H1 (cell line): ENCODE measurements around the gene KIF3B. TPM values are rescaled to one million over a fixed set of nuclear protein-coding genes. Genes with fewer than 3 reads are reported as not detected.

Source experiments
- ATF3 ChIP-seq: IDR thresholded peaks from 2 replicates; pipeline ENCODE4 v1.6.1; 2011; ENCODE audit warnings: low read depth, mild to moderate bottlenecking, low read length; ENCODE audit not compliant: insufficient read depth
- BACH1 ChIP-seq: IDR thresholded peaks from 2 replicates; pipeline ENCODE4 v1.6.1; 2012; ENCODE audit warnings: low read length, improper control_type of control experiment
- BCL11A ChIP-seq, 2 experiments: IDR thresholded peaks; one replicate each; pipeline ENCODE4 v1.6.1; 2011; ENCODE audit warnings: low read depth in 2 of 2, low read length in 2 of 2, mild to moderate bottlenecking in 2 of 2
- CEBPB ChIP-seq: IDR thresholded peaks from 2 replicates; pipeline ENCODE4 v1.6.1; 2012; ENCODE audit warnings: low read depth, low read length
- CTBP2 ChIP-seq: IDR thresholded peaks from 2 replicates; pipeline ENCODE4 v1.7.0; 2011; ENCODE audit warnings: borderline replicate concordance, mild to moderate bottlenecking, moderate library complexity, mixed read lengths, low read length; ENCODE audit not compliant: insufficient read depth, insufficient read length
- CTCF ChIP-seq, 3 experiments: IDR thresholded peaks; 1 replicate in 2 of 3; 2 replicates in 1 of 3; pipeline versions ENCODE4 v1.5.1 to v1.6.1; 2011; ENCODE audit warnings: low read length in 3 of 3, mild to moderate bottlenecking in 3 of 3, inconsistent platforms in 2 of 3, low read depth in 1 of 3, moderate library complexity in 1 of 3; ENCODE audit not compliant: insufficient read depth in 1 of 3; ENCODE audit errors: control extremely low read depth in 1 of 3
- FOSL1 ChIP-seq: IDR thresholded peaks from 2 replicates; pipeline ENCODE4 v1.6.1; 2011; ENCODE audit warnings: mild to moderate bottlenecking, low read depth, low read length, moderate library complexity; ENCODE audit not compliant: insufficient read depth
- HDAC2 ChIP-seq, 2 experiments: fragments of 300-600 bp in 1 of 2; sonication (generic) in 1 of 2; IDR thresholded peaks; 2 replicates each; pipeline ENCODE4 v1.6.1; 2011 to 2012; ENCODE audit warnings: low read depth in 2 of 2, low read length in 2 of 2, mild to moderate bottlenecking in 2 of 2, moderate library complexity in 2 of 2, borderline replicate concordance in 1 of 2, inconsistent platforms in 1 of 2
- NANOG ChIP-seq: IDR thresholded peaks from 2 replicates; pipeline ENCODE4 v1.6.1; 2011; ENCODE audit warnings: low read length, low read depth, mild to moderate bottlenecking, inconsistent platforms; ENCODE audit not compliant: insufficient read depth, poor library complexity, severe bottlenecking
- POLR2A ChIP-seq, 2 experiments: IDR thresholded peaks; 1 replicate in 1 of 2; 2 replicates in 1 of 2; pipeline ENCODE4 v1.6.1; 2011; ENCODE audit warnings: low read depth in 2 of 2, low read length in 2 of 2, mild to moderate bottlenecking in 2 of 2; ENCODE audit errors: control extremely low read depth in 1 of 2
- POLR2AphosphoS5 ChIP-seq: IDR thresholded peaks from 2 replicates; pipeline ENCODE4 v1.6.1; 2011; ENCODE audit warnings: low read depth, low read length
- RFX5 ChIP-seq: IDR thresholded peaks from 2 replicates; pipeline ENCODE4 v1.6.1; 2011; ENCODE audit warnings: low read depth, low read length, improper control_type of control experiment, borderline replicate concordance
- RNF2 ChIP-seq: fragments of 200-900, 300-1000 bp; sonication (generic); IDR thresholded peaks from 2 replicates; pipeline ENCODE4 v1.7.1; 2016; ENCODE audit warnings: borderline replicate concordance, low read depth, mild to moderate bottlenecking, antibody characterized with exemption, low read length; ENCODE audit not compliant: poor library complexity, severe bottlenecking; ENCODE audit errors: missing control alignments
- SAP30 ChIP-seq: fragments of 300-600 bp; sonication (generic); IDR thresholded peaks from 2 replicates; pipeline ENCODE4 v1.7.1; 2012; ENCODE audit warnings: low read length, moderate library complexity, mild to moderate bottlenecking, inconsistent platforms; ENCODE audit not compliant: insufficient read depth, insufficient replicate concordance
- SP4 ChIP-seq: IDR thresholded peaks from 2 replicates; pipeline ENCODE4 v1.6.1; 2012; ENCODE audit warnings: low read length, inconsistent platforms
- TCF12 ChIP-seq: IDR thresholded peaks from 2 replicates; pipeline ENCODE4 v1.6.1; 2011; ENCODE audit warnings: low read depth, mild to moderate bottlenecking, low read length
- USF2 ChIP-seq: IDR thresholded peaks from 2 replicates; pipeline ENCODE4 v1.6.1; 2011; ENCODE audit warnings: low read length, improper control_type of control experiment
- polyA plus RNA-seq, 7 experiments: library from polyadenylated mRNA; depleted of rRNA in 3 of 7; stranded (reverse) in 5 of 7; unstranded in 2 of 7; fragments of >200 nt in 5 of 7; fragments of 200-250 nt in 2 of 7; gene quantifications; 1 replicate in 5 of 7; 2 replicates in 1 of 7; 4 replicates in 1 of 7; pipeline versions ENCODE4 v1.2.1 to v1.2.3, GENCODE V29; 2011 to 2013; ENCODE audit warnings: missing spikeins in 2 of 7, mixed read lengths in 2 of 7
- total RNA-seq: library from RNA; stranded (reverse); fragmentation: NEBNext Ultra II Directional; extraction: Animal tissue kit (Norgen Biotek cat#: 25700); gene quantifications from 2 replicates; pipeline ENCODE4 v1.2.1, GENCODE V29; 2021

Gene KIF3B
- total and polyA plus RNA-seq, 2 of the 8 experiments (the other 6 are each of a cell fraction or from before 2014, with no cell fraction given) = 10.1 to 22.4 TPM

GRCh38 chr20:32358883-32359632 is 81.6 kb downstream of the KIF3B start (continued):
- TF ChIP-seq HDAC2 (IDR thresholded peaks at IDR 0.05; ENCODE audit: borderline replicate concordance in 1 of 2, low read depth in 2 of 2, low read length in 2 of 2) = 0 out of 4 replicates have a peak, but pooled peaks have one; percentile 27 to 29
- no peak for TF ChIP-seq POLR2A (IDR thresholded peaks at IDR 0.05; ENCODE audit: control extremely low read depth in 1 of 2, low read depth in 2 of 2, low read length in 2 of 2)
- TF ChIP-seq ATF3 = no peak
- peak; percentile 54 for TF ChIP-seq NANOG
- TF ChIP-seq POLR2AphosphoS5 = peak; percentile 100
- 0 out of 2 replicates have a peak, but pooled peaks have one; percentile 50 for TF ChIP-seq SP4
- no peak for TF ChIP-seq USF2
- TF ChIP-seq FOSL1 = no peak
- peak in 1 of 2 experiments; percentile 13 for TF ChIP-seq BCL11A (IDR thresholded peaks at IDR 0.05; ENCODE audit: low read depth in 2 of 2, low read length in 2 of 2)
- no peak for TF ChIP-seq CEBPB
- peak; percentile 27 for TF ChIP-seq RNF2
- TF ChIP-seq TCF12 = peak; percentile 100
- TF ChIP-seq CTCF (IDR thresholded peaks at IDR 0.05; ENCODE audit: control extremely low read depth in 1 of 3, insufficient read depth in 1 of 3, low read depth in 1 of 3, low read length in 3 of 3) = no peak
- no peak for TF ChIP-seq CTBP2
- no peak for TF ChIP-seq SAP30
- no peak for TF ChIP-seq RFX5
- peak; percentile 61; the same call in 1 of the 2 replicates for TF ChIP-seq BACH1
